DOHH2 (cell line): ENCODE results near the gene DLX3.

Experiments
- H3F3A ChIP-seq: fragments of 200-600 bp; sonication (generic), shearing (Covaris generic); 2 replicates; pipeline ENCODE4 v1.6.0; 2016; ENCODE audit warnings: antibody characterized with exemption, mild to moderate bottlenecking; ENCODE audit not compliant: control insufficient read depth, insufficient read depth
- H3K27ac ChIP-seq: fragments of 200-600 bp; sonication (generic); 2 replicates; pipeline ENCODE4 v1.5.1; 2014; ENCODE audit warnings: low read depth, mild to moderate bottlenecking, low read length, moderate library complexity
- H3K27me3 ChIP-seq: fragments of 200-600 bp; sonication (generic); 2 replicates; pipeline ENCODE4 v1.6.1; 2014; ENCODE audit warnings: mild to moderate bottlenecking, low read length, mixed read lengths; ENCODE audit not compliant: control insufficient read depth
- H3K36me3 ChIP-seq: fragments of 200-600 bp; sonication (generic); 2 replicates; pipeline ENCODE4 v1.6.1; 2014; ENCODE audit warnings: mild to moderate bottlenecking, low read length, moderate library complexity, mixed read lengths; ENCODE audit not compliant: control insufficient read depth
- H3K4me1 ChIP-seq: fragments of 200-600 bp; sonication (generic); 2 replicates; pipeline ENCODE4 v1.6.1; 2014; ENCODE audit warnings: mild to moderate bottlenecking, low read length, mixed read lengths; ENCODE audit not compliant: control insufficient read depth
- H3K4me2 ChIP-seq: fragments of 200-600 bp; sonication (generic); 2 replicates; pipeline ENCODE4 v1.6.0; 2014; ENCODE audit warnings: mild to moderate bottlenecking, low read length, moderate library complexity
- H3K4me3 ChIP-seq: fragments of 200-600 bp; sonication (generic); 2 replicates; pipeline ENCODE4 v1.5.1; 2014; ENCODE audit warnings: mild to moderate bottlenecking, low read length, mixed read lengths
- H3K79me2 ChIP-seq: fragments of 200-600 bp; sonication (generic); 2 replicates; pipeline ENCODE4 v1.6.1; 2014; ENCODE audit warnings: mild to moderate bottlenecking, low read length, mixed read lengths; ENCODE audit not compliant: control insufficient read depth
- H3K9me2 ChIP-seq: fragments of 200-600 bp; sonication (generic); replicated peaks from 2 replicates; pipeline ENCODE4 v1.6.1; 2014; ENCODE audit warnings: mild to moderate bottlenecking, low read length, mixed read lengths; ENCODE audit not compliant: control insufficient read depth
- H3K9me3 ChIP-seq: fragments of 200-600 bp; sonication (generic); 2 replicates; pipeline ENCODE4 v1.6.1; 2014; ENCODE audit warnings: antibody characterized with exemption, low read length, mixed read lengths; ENCODE audit not compliant: control insufficient read depth, insufficient read depth
- H4K20me1 ChIP-seq: fragments of 200-600 bp; sonication (generic); 2 replicates; pipeline ENCODE4 v1.6.0; 2014; ENCODE audit warnings: low read depth, mild to moderate bottlenecking, antibody characterized with exemption, low read length, moderate library complexity; ENCODE audit not compliant: control insufficient read depth, insufficient read depth
- CTCF ChIP-seq: fragments of 200-600 bp; sonication (generic); IDR thresholded peaks from one replicate; pipeline ENCODE4 v1.5.1; 2014; ENCODE audit warnings: antibody characterized with exemption, mild to moderate bottlenecking, low read depth, low read length; ENCODE audit not compliant: poor library complexity, severe bottlenecking
- EZH2phosphoT487 ChIP-seq: fragments of 200-600 bp; sonication (generic); IDR thresholded peaks from 2 replicates; pipeline ENCODE4 v1.6.1; 2017; ENCODE audit warnings: borderline replicate concordance, mild to moderate bottlenecking, antibody characterized with exemption, low read length, moderate library complexity, mixed read lengths

Gene DLX3

GRCh38 chr17:50018909-50019308 lies 23.9 kb upstream of the DLX3 start:
- no peaks in the 10 kb centered on the region for H4K20me1 ChIP-seq
- H3F3A ChIP-seq, result peaks cover 8% of the 10 kb centered on the region
- TF ChIP-seq CTCF, result no peak
- TF ChIP-seq EZH2phosphoT487, result no peak
- no peaks in the 10 kb centered on the region for H3K79me2 ChIP-seq
- peaks cover 6% of the 10 kb centered on the region for H3K27me3 ChIP-seq
- H3K4me1 ChIP-seq, result no peaks in the 10 kb centered on the region
- no peaks in the 10 kb centered on the region for H3K36me3 ChIP-seq
- H3K27ac ChIP-seq, result no peak overlapping the region
- H3K4me3 ChIP-seq, result no peak overlapping the region
- H3K9me2 ChIP-seq, result no peaks in the 10 kb centered on the region
- H3K9me3 ChIP-seq, result peaks cover 4% of the 10 kb centered on the region; the same call in 1 of the 2 replicates
- H3K4me2 ChIP-seq, result no peak overlapping the region

DNA sequence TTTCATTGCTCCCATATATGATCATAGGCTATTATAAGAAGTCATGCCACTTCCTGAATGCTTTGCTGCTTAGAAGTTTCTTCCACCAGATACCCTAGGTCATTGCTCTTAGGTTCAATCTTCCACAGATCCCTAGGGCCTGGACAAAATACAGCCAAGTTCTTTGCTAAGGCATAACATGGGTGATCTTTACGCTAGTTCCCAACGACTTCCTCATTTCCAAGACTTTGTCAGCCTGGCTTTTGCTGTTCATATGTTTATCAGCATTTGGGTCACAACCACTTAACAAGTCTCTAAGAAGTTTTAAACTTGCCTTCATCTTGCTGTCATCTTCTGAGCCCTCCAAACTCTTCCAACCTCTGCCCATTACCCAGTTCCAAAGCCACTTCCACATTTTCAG lies 20.1 kb upstream of the DLX3 start:
- Histone ChIP-seq H3F3A (no peaks in the 10 kb centered on the region), H3K4me2 (no peak overlapping the region), H3K27ac (no peak overlapping the region), H3K36me3 (no peaks in the 10 kb centered on the region), H3K9me3 (no peaks in the 10 kb centered on the region), H3K79me2 (no peaks in the 10 kb centered on the region), H3K4me1 (no peaks in the 10 kb centered on the region), H4K20me1 (no peaks in the 10 kb centered on the region), H3K27me3 (peaks cover 7% of the 10 kb centered on the region), H3K4me3 (no peak overlapping the region), H3K9me2 (no peaks in the 10 kb centered on the region)
- TF ChIP-seq CTCF (no peak), EZH2phosphoT487 (no peak)

GRCh38 chr17:50014471-50015088 lies 19.6 kb upstream of the DLX3 start:
- Histone ChIP-seq H3K79me2 (no peaks in the 10 kb centered on the region), H3K4me3 (no peak overlapping the region)
- no peak for TF ChIP-seq EZH2phosphoT487

DNA sequence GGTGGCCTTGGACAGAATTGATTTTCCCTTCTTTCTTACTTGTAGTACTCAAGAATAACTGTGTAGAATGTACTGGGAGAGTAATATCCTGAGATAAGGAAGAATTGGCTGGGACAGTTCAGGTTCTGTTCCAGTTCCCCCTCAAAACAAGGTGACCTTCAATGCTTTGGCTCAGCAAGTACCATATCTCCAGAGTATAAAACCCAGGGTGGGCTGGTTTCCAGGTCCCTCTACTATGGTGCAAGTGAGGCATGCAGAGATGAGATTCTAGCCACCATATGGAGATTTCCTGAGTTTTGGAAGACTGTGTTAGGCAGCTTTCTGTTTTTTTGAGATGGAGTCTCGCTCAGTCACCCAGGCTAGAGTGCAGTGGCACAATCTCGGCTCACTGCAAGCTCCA lies 18.1 kb upstream of the DLX3 start:
- TF ChIP-seq CTCF (no peak), EZH2phosphoT487 (no peak)
- Histone ChIP-seq H3F3A (no peaks in the 10 kb centered on the region), H3K36me3 (no peaks in the 10 kb centered on the region), H3K9me3 (no peaks in the 10 kb centered on the region), H3K27ac (no peak overlapping the region), H3K4me1 (no peaks in the 10 kb centered on the region), H4K20me1 (no peaks in the 10 kb centered on the region), H3K4me2 (no peak overlapping the region), H3K27me3 (peaks cover 7% of the 10 kb centered on the region), H3K79me2 (no peaks in the 10 kb centered on the region), H3K4me3 (no peak overlapping the region), H3K9me2 (no peaks in the 10 kb centered on the region)

More at GRCh38 chr17:50014471-50015088, 19.6 kb upstream of the DLX3 start:
- no peaks in the 10 kb centered on the region for H3K36me3 ChIP-seq
- no peaks in the 10 kb centered on the region for H3K4me1 ChIP-seq
- H3F3A ChIP-seq, result no peaks in the 10 kb centered on the region
- H3K9me3 ChIP-seq, result no peaks in the 10 kb centered on the region
- H3K9me2 ChIP-seq, result no peaks in the 10 kb centered on the region
- H3K27me3 ChIP-seq, result peaks cover 7% of the 10 kb centered on the region
- no peak overlapping the region for H3K27ac ChIP-seq
- H4K20me1 ChIP-seq, result no peaks in the 10 kb centered on the region
- H3K4me2 ChIP-seq, result no peak overlapping the region
